Activated CD4-positive, alpha-beta T cell treated with anti-CD3 and anti-CD28 coated beads for 36 hours (primary cell): Measurements from ENCODE around the gene PDE4C. TPM values are rescaled to one million over a fixed set of nuclear protein-coding genes. Genes with fewer than 3 reads are reported as not detected.
"Not testable (repeated sequence)": the region's sequence is repeated elsewhere in the genome, so short reads cannot be mapped to it uniquely, and the experiment has no call there.

ENCODE experiments used
- ATAC-seq: fragments of 200-7000 bp; cut with Tn5 transposase; one replicate; pipeline ENCODE4 v1.10.0; 2021; ENCODE audit warnings: mild to moderate bottlenecking, moderate library complexity
- CTCF ChIA-PET: fragments of 350-600 bp; sonication (Branson Sonifier 250); formaldehyde crosslinking; loops from one replicate; lab custom pipeline; 2021; ENCODE audit warnings: antibody characterized with exemption; lab: Charles Lee
- POLR2A ChIA-PET: fragments of 350-600 bp; sonication (Branson Sonifier 250); formaldehyde crosslinking; loops from one replicate; lab custom pipeline; 2021; ENCODE audit warnings: antibody characterized with exemption, inconsistent platforms; lab: Charles Lee
- DNase-seq: peaks from one replicate; pipeline ENCODE4 v3.0.0-alpha.2; 2020
- H3K27ac Mint-ChIP-seq: one replicate; pipeline ENCODE4 v1.8.0; 2021; ENCODE audit warnings: mixed read lengths
- H3K27me3 Mint-ChIP-seq: one replicate; pipeline ENCODE4 v1.8.0; 2021; ENCODE audit warnings: mixed read lengths
- H3K36me3 Mint-ChIP-seq: one replicate; pipeline ENCODE4 v1.8.0; 2021; ENCODE audit warnings: low read depth, mixed read lengths
- H3K4me1 Mint-ChIP-seq: one replicate; pipeline ENCODE4 v1.8.0; 2021; ENCODE audit warnings: mixed read lengths
- H3K4me3 Mint-ChIP-seq: one replicate; pipeline ENCODE4 v1.8.0; 2021; ENCODE audit warnings: mild to moderate bottlenecking, moderate library complexity, mixed read lengths
- H3K9me3 Mint-ChIP-seq: one replicate; pipeline ENCODE4 v1.8.0; 2021; ENCODE audit warnings: low read depth, mixed read lengths
- intact Hi-C, 2 experiments: fragments of 100-400 bp; cut with DNase I in 1 of 2; cut with micrococcal nuclease in 1 of 2; formaldehyde crosslinking; loops; one replicate each; pipeline versions ENCODE4 v1.14.2 to v1.15.1; 2022 to 2024; cut with DNase I, micrococcal nuclease
- total RNA-seq, 2 experiments: library from RNA; stranded (reverse); gene quantifications; one replicate each; pipeline ENCODE4 v1.2.3, GENCODE V29; 2021

PDE4C gene
- total RNA-seq, 2 experiments from 2014 or later: not detected

- no peak overlapping the region for H3K4me3 Mint-ChIP-seq
- peaks cover 18% of the 10 kb centered on the region for H3K4me1 Mint-ChIP-seq
- POLR2A ChIA-PET: no interaction called here
- intact Hi-C loops: no loop called here
- no peaks in the 10 kb centered on the region for H3K9me3 Mint-ChIP-seq
- DNase-seq: no peak
- H3K27me3 Mint-ChIP-seq: peaks cover 36% of the 10 kb centered on the region
- ATAC-seq: no peak
- CTCF ChIA-PET: interaction anchor here (0.6 to 1.0 kb wide), 5 partner anchors 12 to 408 kb away, joined by 3 to 5 read pairs (median 4); no protein-coding TSS in a partner anchor
- H3K36me3 Mint-ChIP-seq: no peaks in the 10 kb centered on the region
- H3K27ac Mint-ChIP-seq: no peak overlapping the region
These were observed 4.2 kb downstream of the PDE4C start for GRCh38 chr19:18221815-18222725.

GRCh38 chr19:18220632-18221275 is 5.5 kb downstream of the PDE4C start:
- no peak overlapping the region for H3K4me3 Mint-ChIP-seq
- no peak overlapping the region for H3K27ac Mint-ChIP-seq
- H3K27me3 Mint-ChIP-seq: peaks cover 27% of the 10 kb centered on the region
- peaks cover 14% of the 10 kb centered on the region for H3K4me1 Mint-ChIP-seq
- POLR2A ChIA-PET: interaction anchor here (1.3 kb wide), 1 partner anchor 61 kb away, joined by 3 read pairs; the partner anchor contains the start of gene JUND
- ATAC-seq (no peak), DNase-seq (peak; percentile 50)
- CTCF ChIA-PET: interaction anchor here (0.7 kb wide), 1 partner anchor 122 kb away, joined by 4 read pairs; no protein-coding TSS in a partner anchor
- no peaks in the 10 kb centered on the region for H3K9me3 Mint-ChIP-seq
- no peaks in the 10 kb centered on the region for H3K36me3 Mint-ChIP-seq
- intact Hi-C loops: no loop called here

GRCh38 chr19:18219911-18220631 is 6.2 kb downstream of the PDE4C start:
- intact Hi-C loops: no loop called here
- CTCF ChIA-PET: interaction anchor here (0.6 to 1.3 kb wide), 3 partner anchors 11 to 121 kb away, joined by 4 to 6 read pairs (median 5); no protein-coding TSS in a partner anchor
- Mint-ChIP-seq H3K27ac (no peak overlapping the region), H3K4me1 (peaks cover 12% of the 10 kb centered on the region), H3K9me3 (no peaks in the 10 kb centered on the region), H3K36me3 (no peaks in the 10 kb centered on the region), H3K4me3 (no peak overlapping the region), H3K27me3 (peaks cover 21% of the 10 kb centered on the region)
- DNase-seq: no peak
- ATAC-seq: no peak
- POLR2A ChIA-PET: interaction anchor here (0.8 to 1.3 kb wide), 2 partner anchors 61 to 219 kb away, joined by 3 to 5 read pairs; partner anchors contain the start of gene JUND

- H3K36me3 Mint-ChIP-seq: no peaks in the 10 kb centered on the region
- H3K4me1 Mint-ChIP-seq: peaks cover 3% of the 10 kb centered on the region
- H3K9me3 Mint-ChIP-seq: no peaks in the 10 kb centered on the region
- CTCF ChIA-PET: interaction anchor here (0.7 to 1.3 kb wide), 4 partner anchors 9 to 170 kb away, joined by 3 to 6 read pairs (median 4); no protein-coding TSS in a partner anchor
- POLR2A ChIA-PET: no interaction called here
- H3K27me3 Mint-ChIP-seq: peaks cover 10% of the 10 kb centered on the region
- no peak overlapping the region for H3K4me3 Mint-ChIP-seq
- intact Hi-C loops: no loop called here
- DNase-seq: no peak
- no peak overlapping the region for H3K27ac Mint-ChIP-seq
- no peak for ATAC-seq
These were observed 7.6 kb downstream of the PDE4C start for GRCh38 chr19:18218600-18218999.

DNA sequence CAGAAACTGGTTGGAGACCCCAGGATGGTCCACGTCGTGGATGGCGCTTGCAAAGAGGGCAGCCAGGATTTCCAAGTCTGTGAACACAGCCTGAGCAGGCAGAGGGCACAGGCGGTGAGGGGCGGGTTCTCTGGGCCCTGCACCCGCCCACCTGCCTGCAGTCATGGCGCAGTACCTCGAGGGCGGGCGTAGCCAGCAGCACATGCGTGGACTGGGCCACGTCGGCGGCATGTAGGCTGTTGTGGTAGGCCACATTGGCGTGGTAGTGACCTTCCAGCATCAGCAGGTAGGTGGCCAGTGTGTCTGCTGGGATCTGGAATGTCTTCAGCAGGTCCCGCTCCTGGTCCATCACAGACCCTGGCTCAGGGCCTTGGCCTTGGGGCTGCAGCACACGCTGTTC is 8.1 kb downstream of the PDE4C start:
- no peak overlapping the region for H3K4me3 Mint-ChIP-seq
- no peak overlapping the region for H3K27ac Mint-ChIP-seq
- ChIA-PET CTCF (interaction anchor here (0.7 to 0.8 kb wide), 2 partner anchors 9 to 170 kb away, joined by 3 to 4 read pairs; no protein-coding TSS in a partner anchor), POLR2A (no interaction called here)
- H3K27me3 Mint-ChIP-seq: peaks cover 10% of the 10 kb centered on the region
- peaks cover 3% of the 10 kb centered on the region for H3K4me1 Mint-ChIP-seq
- DNase-seq (no peak), ATAC-seq (no peak)
- no peaks in the 10 kb centered on the region for H3K36me3 Mint-ChIP-seq
- intact Hi-C loops: no loop called here
- no peaks in the 10 kb centered on the region for H3K9me3 Mint-ChIP-seq

DNA sequence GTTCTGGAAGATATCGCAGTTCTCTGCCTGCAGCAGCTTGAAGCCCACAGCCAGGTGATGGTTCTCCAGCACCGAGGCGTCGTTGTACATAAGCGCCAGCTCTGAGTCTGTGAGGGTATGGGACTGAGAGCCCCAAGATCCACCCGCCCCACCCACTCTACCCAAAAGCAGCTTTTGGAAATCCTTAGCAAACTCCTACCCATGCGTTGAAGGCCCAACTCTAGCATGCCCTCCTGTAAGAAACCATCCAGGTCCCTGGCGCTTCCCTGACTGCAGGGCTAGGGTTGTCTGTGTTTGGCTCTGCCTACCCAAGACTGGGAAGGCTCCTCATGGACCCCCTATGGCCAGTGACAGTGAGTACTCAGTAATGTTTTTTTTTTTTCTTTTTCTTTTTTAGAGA is 9.4 kb downstream of the PDE4C start:
- DNase-seq (no peak), ATAC-seq (no peak)
- ChIA-PET POLR2A (no interaction called here), CTCF (interaction anchor here (1.6 kb wide), 1 partner anchor 62 kb away, joined by 3 read pairs; no protein-coding TSS in a partner anchor)
- Mint-ChIP-seq H3K36me3 (no peaks in the 10 kb centered on the region), H3K9me3 (no peaks in the 10 kb centered on the region), H3K27ac (no peak overlapping the region), H3K27me3 (peaks cover 7% of the 10 kb centered on the region), H3K4me3 (no peak overlapping the region), H3K4me1 (peaks cover 3% of the 10 kb centered on the region)
- intact Hi-C loops: no loop called here

DNA sequence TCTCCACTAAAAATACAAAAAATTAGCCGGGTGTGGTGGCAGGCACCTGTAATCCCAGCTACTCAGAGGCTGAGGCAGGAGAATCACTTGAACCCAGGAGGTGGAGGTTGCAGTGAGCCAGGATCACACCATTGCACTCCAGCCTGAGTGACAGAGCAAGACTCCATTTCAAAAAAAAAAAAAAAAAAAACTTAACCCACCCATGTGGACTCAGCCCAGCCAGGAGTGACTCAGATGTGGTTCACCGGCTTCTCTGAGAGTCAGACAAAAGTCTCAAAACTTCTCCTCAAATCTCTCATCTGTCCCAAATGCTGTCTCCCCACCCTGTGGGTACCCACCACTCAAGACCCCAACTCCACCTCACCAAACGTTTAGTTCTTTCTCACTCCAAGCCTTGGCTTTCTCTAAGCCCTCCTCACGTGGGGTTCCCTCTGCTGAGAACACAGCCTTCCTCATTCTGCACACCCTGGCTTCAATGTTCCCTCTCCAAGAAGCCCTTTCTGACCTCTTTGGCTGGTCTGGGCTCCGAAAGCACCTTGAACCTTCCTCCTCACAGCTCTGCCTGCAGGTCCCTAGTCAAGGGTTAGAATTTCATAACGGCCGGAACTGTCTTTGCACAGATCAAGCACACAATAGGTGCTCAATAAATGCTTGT is 11.3 kb downstream of the PDE4C start:
- H3K4me1 Mint-ChIP-seq: peaks cover 3% of the 10 kb centered on the region
- no peaks in the 10 kb centered on the region for H3K9me3 Mint-ChIP-seq
- ATAC-seq: peak; percentile 60
- peak; percentile 33 for DNase-seq
- peaks cover 1% of the 10 kb centered on the region for H3K27me3 Mint-ChIP-seq
- H3K27ac Mint-ChIP-seq: no peak overlapping the region
- intact Hi-C loops: no loop called here
- ChIA-PET POLR2A (interaction anchor here (0.6 kb wide), 1 partner anchor 109 kb away, joined by 7 read pairs; no protein-coding TSS in a partner anchor), CTCF (interaction anchor here (0.6 to 0.7 kb wide), 3 partner anchors 10 to 135 kb away, joined by 3 read pairs; no protein-coding TSS in a partner anchor)
- no peaks in the 10 kb centered on the region for H3K36me3 Mint-ChIP-seq
- H3K4me3 Mint-ChIP-seq: no peak overlapping the region

DNA sequence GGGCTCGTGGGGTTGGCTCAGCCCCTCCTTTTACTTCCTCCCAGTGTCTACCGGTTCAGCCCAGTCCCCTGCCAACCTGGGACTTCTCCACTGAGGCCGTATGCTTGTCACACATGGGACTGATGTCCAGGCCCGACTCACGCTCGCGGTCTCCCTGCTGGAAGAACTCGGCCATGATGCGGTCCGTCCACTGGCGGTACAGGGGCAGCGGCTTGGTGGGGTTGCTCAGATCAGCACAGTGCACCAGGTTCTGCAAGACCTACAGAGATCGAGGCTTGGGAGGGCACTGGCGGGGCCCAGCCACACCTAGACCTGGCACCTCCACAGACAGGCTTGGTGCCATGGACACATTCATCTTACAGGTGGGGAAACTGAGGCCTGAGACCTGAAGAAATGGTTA is 14.6 kb downstream of the PDE4C start:
- Mint-ChIP-seq H3K4me1 (peaks cover 3% of the 10 kb centered on the region), H3K27ac (no peak overlapping the region), H3K9me3 (no peaks in the 10 kb centered on the region), H3K36me3 (no peaks in the 10 kb centered on the region), H3K4me3 (no peak overlapping the region), H3K27me3 (no peaks in the 10 kb centered on the region)
- DNase-seq (no peak), ATAC-seq (no peak)
- ChIA-PET CTCF (interaction anchor here (1.7 kb wide), 1 partner anchor 42 kb away, joined by 9 read pairs; no protein-coding TSS in a partner anchor), POLR2A (no interaction called here)
- intact Hi-C loops: no loop called here

- POLR2A ChIA-PET, H3K4me3 Mint-ChIP-seq, DNase-seq, ATAC-seq, H3K36me3 Mint-ChIP-seq, H3K4me1 Mint-ChIP-seq, H3K9me3 Mint-ChIP-seq, intact Hi-C loops, H3K27me3 Mint-ChIP-seq, H3K27ac Mint-ChIP-seq: not testable (repeated sequence)
- CTCF ChIA-PET: interaction anchor here (0.6 to 2.8 kb wide), 9 partner anchors 9 to 200 kb away, joined by 3 to 13 read pairs (median 3); partner anchors contain the start of gene MPV17L2
These were observed 16.3 kb downstream of the PDE4C start for GRCh38 chr19:18209912-18210311.
